Activated T-helper 17 cell treated with anti-CD3 and anti-CD28 coated beads, Interleukin-2, amount 50 U/mL, for 72 hours (primary cell): ENCODE data around the gene GALNT5. TPM values are rescaled to one million over a fixed set of nuclear protein-coding genes. Genes with fewer than 3 reads are reported as not detected.
"Not testable (repeated sequence)": the region's sequence is repeated elsewhere in the genome, so short reads cannot be mapped to it uniquely, and the experiment has no call there.

Experiments
- ATAC-seq: fragments of 150-1000 bp; cut with Tn5 transposase; replicated peaks from 2 replicates; pipeline ENCODE4 v1.10.0; 2021; ENCODE audit warnings: mild to moderate bottlenecking, moderate library complexity
- H3K27ac Mint-ChIP-seq: one replicate; pipeline ENCODE4 v1.8.0; 2022; ENCODE audit warnings: mixed read lengths
- H3K27me3 Mint-ChIP-seq: one replicate; pipeline ENCODE4 v1.8.0; 2022; ENCODE audit warnings: mixed read lengths
- H3K36me3 Mint-ChIP-seq: one replicate; pipeline ENCODE4 v1.8.0; 2022; ENCODE audit warnings: low read depth, mild to moderate bottlenecking, mixed read lengths
- H3K4me1 Mint-ChIP-seq: one replicate; pipeline ENCODE4 v1.8.0; 2022; ENCODE audit warnings: mixed read lengths
- H3K4me3 Mint-ChIP-seq: one replicate; pipeline ENCODE4 v1.8.0; 2022; ENCODE audit warnings: mild to moderate bottlenecking, mixed read lengths
- H3K9me3 Mint-ChIP-seq: one replicate; pipeline ENCODE4 v1.8.0; 2022; ENCODE audit warnings: mixed read lengths
- total RNA-seq, 2 donors: library from RNA; stranded (reverse); gene quantifications; one replicate each; pipeline ENCODE4 v1.2.3, GENCODE V29; 2022

Gene GALNT5
- total RNA-seq, 2 donors from 2014 or later = 0.08 to 0.17 TPM

GRCh38 chr2:157337978-157338377 lies 80.5 kb downstream of the GALNT5 start:
- Mint-ChIP-seq H3K27me3 (no peaks in the 10 kb centered on the region), H3K4me1 (peaks cover 30% of the 10 kb centered on the region), H3K27ac (no peak overlapping the region), H3K36me3 (peaks cover 22% of the 10 kb centered on the region), H3K4me3 (no peak overlapping the region), H3K9me3 (peaks cover 12% of the 10 kb centered on the region)
- no peak for ATAC-seq

DNA sequence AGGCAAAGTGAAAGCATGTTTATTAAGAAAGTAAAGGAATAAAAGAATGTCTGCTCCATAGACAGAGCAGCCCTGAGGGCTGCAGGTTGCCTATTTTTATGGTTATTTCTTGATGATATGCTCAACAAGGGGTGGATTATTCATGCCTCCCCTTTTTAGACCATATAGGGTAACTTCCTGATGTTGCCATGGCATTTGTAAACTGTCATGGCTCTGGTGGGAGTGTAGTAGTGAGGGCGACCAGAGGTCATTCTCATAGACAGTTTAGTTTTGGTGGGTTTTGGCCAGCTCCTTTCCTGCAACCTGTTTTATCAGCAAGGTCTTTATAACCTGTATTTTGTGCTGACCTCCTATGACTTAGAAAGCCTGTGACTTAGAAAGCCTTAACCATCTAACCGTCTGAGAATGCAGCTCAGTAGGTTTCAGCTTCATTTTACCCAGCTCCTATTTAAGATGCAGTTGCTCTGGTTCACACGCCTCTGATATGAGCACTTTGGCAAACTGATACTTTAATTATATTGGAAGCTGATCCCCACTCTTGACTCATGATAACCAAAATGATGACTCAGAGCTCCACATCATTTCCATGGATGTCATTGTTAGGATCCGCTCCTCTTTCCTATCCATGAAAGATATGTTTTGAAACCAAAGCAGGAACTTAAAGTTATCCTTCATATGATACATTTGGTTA lies 82.6 kb downstream of the GALNT5 start:
- H3K4me1 Mint-ChIP-seq = peaks cover 9% of the 10 kb centered on the region
- H3K27me3 Mint-ChIP-seq = no peaks in the 10 kb centered on the region
- no peak for ATAC-seq
- H3K27ac Mint-ChIP-seq = no peak overlapping the region
- peaks cover 25% of the 10 kb centered on the region for H3K9me3 Mint-ChIP-seq
- no peak overlapping the region for H3K4me3 Mint-ChIP-seq
- peaks cover 29% of the 10 kb centered on the region for H3K36me3 Mint-ChIP-seq

GRCh38 chr2:157341381-157341780 lies 83.9 kb downstream of the GALNT5 start:
- H3K27ac Mint-ChIP-seq, H3K4me1 Mint-ChIP-seq, H3K4me3 Mint-ChIP-seq, H3K27me3 Mint-ChIP-seq, ATAC-seq: not testable (repeated sequence)
- peaks cover 30% of the 10 kb centered on the region for H3K36me3 Mint-ChIP-seq
- H3K9me3 Mint-ChIP-seq = peaks cover 25% of the 10 kb centered on the region

GRCh38 chr2:157345647-157346389 lies 88.3 kb downstream of the GALNT5 start:
- Mint-ChIP-seq H3K27ac (no peak overlapping the region), H3K27me3 (no peaks in the 10 kb centered on the region), H3K9me3 (peaks cover 25% of the 10 kb centered on the region), H3K36me3 (peaks cover 30% of the 10 kb centered on the region), H3K4me3 (no peak overlapping the region), H3K4me1 (peaks cover 4% of the 10 kb centered on the region)
- no peak for ATAC-seq

GRCh38 chr2:157348291-157348921 lies 90.9 kb downstream of the GALNT5 start:
- Mint-ChIP-seq H3K27me3 (no peaks in the 10 kb centered on the region), H3K9me3 (peaks cover 11% of the 10 kb centered on the region), H3K27ac (no peak overlapping the region), H3K4me1 (peaks cover 4% of the 10 kb centered on the region), H3K36me3 (peaks cover 8% of the 10 kb centered on the region), H3K4me3 (no peak overlapping the region)
- no peak for ATAC-seq

DNA sequence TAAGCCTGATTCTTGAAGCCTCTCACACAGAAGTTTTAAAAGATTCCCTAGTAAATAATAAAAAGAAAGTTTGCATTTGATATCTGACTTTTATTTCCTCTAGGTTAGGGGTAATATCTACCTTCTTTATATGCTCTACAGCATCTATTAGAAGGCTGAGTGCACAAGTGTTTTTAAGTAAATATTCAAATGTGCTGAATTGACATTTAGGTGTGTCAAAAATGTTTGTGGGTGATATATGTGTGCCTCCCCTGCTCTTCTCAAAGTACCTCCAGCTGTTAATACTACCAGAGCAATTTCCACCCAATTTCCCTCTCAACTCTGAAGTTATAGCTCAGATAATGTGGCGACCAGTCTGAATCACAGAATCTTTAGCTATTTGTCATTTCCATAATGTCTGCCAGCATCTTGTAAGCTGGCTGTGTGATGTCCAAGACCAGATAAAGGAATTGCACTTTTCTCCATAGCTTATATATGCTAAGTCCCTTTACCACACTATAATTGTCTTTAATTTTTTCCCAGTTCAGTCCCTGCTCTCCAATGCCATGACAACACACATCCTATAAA lies 92.5 kb downstream of the GALNT5 start:
- H3K27me3 Mint-ChIP-seq = no peaks in the 10 kb centered on the region
- peaks cover 2% of the 10 kb centered on the region for H3K36me3 Mint-ChIP-seq
- peaks cover 4% of the 10 kb centered on the region for H3K4me1 Mint-ChIP-seq
- no peak overlapping the region for H3K27ac Mint-ChIP-seq
- no peaks in the 10 kb centered on the region for H3K9me3 Mint-ChIP-seq
- H3K4me3 Mint-ChIP-seq = no peak overlapping the region
- no peak for ATAC-seq

GRCh38 chr2:157355618-157356017 lies 98.1 kb downstream of the GALNT5 start:
- no peaks in the 10 kb centered on the region for H3K27me3 Mint-ChIP-seq
- no peaks in the 10 kb centered on the region for H3K9me3 Mint-ChIP-seq
- no peaks in the 10 kb centered on the region for H3K4me1 Mint-ChIP-seq
- H3K4me3 Mint-ChIP-seq = no peak overlapping the region
- H3K27ac Mint-ChIP-seq = no peak overlapping the region
- no peak for ATAC-seq
- no peaks in the 10 kb centered on the region for H3K36me3 Mint-ChIP-seq

DNA sequence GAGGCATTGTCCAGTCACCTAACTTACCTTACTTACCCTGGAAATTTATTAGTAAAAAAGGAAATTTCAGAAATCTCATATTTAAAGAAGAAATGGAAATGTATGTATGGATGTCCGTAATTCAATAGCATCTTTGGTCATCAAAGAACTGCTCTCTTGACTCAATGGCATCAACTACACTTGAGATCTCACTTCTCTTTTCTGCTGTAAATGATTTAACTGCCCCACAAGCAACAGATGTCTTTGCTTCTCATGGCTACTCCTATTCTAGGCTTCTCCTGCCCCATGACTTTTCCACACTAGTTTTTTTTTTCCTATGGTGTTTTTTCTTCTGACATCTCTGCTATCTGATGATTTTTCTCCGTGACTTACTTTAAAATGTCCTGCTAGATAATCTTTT lies 102.1 kb downstream of the GALNT5 start:
- Mint-ChIP-seq H3K27ac (peak overlapping the region; percentile 21), H3K4me1 (peaks cover 9% of the 10 kb centered on the region), H3K4me3 (no peak overlapping the region), H3K27me3 (no peaks in the 10 kb centered on the region), H3K9me3 (peaks cover 7% of the 10 kb centered on the region), H3K36me3 (no peaks in the 10 kb centered on the region)
- ATAC-seq = no peak

GRCh38 chr2:157361526-157361925 lies 104.0 kb downstream of the GALNT5 start:
- no peak for ATAC-seq
- H3K9me3 Mint-ChIP-seq = peaks cover 7% of the 10 kb centered on the region
- no peaks in the 10 kb centered on the region for H3K36me3 Mint-ChIP-seq
- no peak overlapping the region for H3K4me3 Mint-ChIP-seq
- no peak overlapping the region for H3K27ac Mint-ChIP-seq
- peaks cover 16% of the 10 kb centered on the region for H3K4me1 Mint-ChIP-seq
- H3K27me3 Mint-ChIP-seq = no peaks in the 10 kb centered on the region

DNA sequence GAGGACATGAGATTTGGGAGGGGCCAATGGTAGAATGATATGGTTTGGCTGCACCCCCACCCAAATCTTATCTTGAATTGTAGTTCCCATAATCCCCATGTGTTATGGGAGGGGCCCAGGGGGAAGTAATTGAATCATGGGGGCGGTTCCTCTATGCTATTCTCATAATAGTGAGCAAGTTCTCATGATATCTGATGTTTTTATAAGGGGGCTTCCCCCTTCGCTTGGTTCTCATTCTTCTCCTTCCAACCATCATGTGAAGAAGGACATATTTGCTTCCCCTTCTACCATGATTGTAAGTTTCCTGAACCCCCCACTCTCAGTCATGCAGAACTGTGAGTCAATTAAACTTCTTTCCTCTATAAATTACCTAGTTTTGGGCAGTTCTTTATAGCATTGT lies 105.1 kb downstream of the GALNT5 start:
- Mint-ChIP-seq H3K36me3 (no peaks in the 10 kb centered on the region), H3K9me3 (peaks cover 7% of the 10 kb centered on the region), H3K27me3 (no peaks in the 10 kb centered on the region), H3K4me1 (peaks cover 16% of the 10 kb centered on the region), H3K27ac (no peak overlapping the region), H3K4me3 (no peak overlapping the region)
- ATAC-seq = no peak

GRCh38 chr2:157363612-157364101 lies 106.2 kb downstream of the GALNT5 start:
- Mint-ChIP-seq H3K27me3 (no peaks in the 10 kb centered on the region), H3K9me3 (peaks cover 7% of the 10 kb centered on the region), H3K4me3 (peak overlapping the region; percentile 36), H3K4me1 (peaks cover 16% of the 10 kb centered on the region), H3K27ac (peak overlapping the region; percentile 86), H3K36me3 (no peaks in the 10 kb centered on the region)
- peak; percentile 81 for ATAC-seq

Other genes with a start within 250 kb of the GALNT5 start
- 1 to 10 TPM; 1.6 to 1.8 TPM for gene ERMN, start 68.1 kb downstream of the GALNT5 start, total RNA-seq
- 100 to 1,000 TPM; 581 to 591 TPM for gene CYTIP, start 186.4 kb downstream of the GALNT5 start, total RNA-seq